H9 (cell line): ENCODE data around the gene MGMT. TPM values are rescaled to one million over a fixed set of nuclear protein-coding genes. Genes with fewer than 3 reads are reported as not detected.

Experiments
- DNase-seq: peaks from one replicate; pipeline ENCODE4 v3.0.0-alpha.2; 2017
- H2AFZ ChIP-seq: one replicate; pipeline ENCODE4 v1.6.1; 2013; ENCODE audit warnings: mild to moderate bottlenecking, low read length, control low read depth, moderate library complexity
- H2AK5ac ChIP-seq: 2 replicates; pipeline ENCODE4 v1.6.1; 2013; ENCODE audit warnings: low read length, control low read depth, mixed read lengths; ENCODE audit not compliant: insufficient read length
- H2BK120ac ChIP-seq: one replicate; pipeline ENCODE4 v1.6.1; 2013; ENCODE audit warnings: low read depth, mild to moderate bottlenecking, low read length, control low read depth, inconsistent platforms; ENCODE audit not compliant: poor library complexity, severe bottlenecking
- H2BK12ac ChIP-seq: 2 replicates; pipeline ENCODE4 v1.6.1; 2013; ENCODE audit warnings: low read length, control low read depth, mixed read lengths, low read depth; ENCODE audit not compliant: insufficient read length
- H2BK15ac ChIP-seq: 2 replicates; pipeline ENCODE4 v1.6.1; 2013; ENCODE audit warnings: low read depth, low read length, control low read depth
- H2BK20ac ChIP-seq: one replicate; pipeline ENCODE4 v1.6.1; 2013; ENCODE audit warnings: low read depth, mild to moderate bottlenecking, low read length, control low read depth, inconsistent platforms; ENCODE audit not compliant: poor library complexity, severe bottlenecking
- H2BK5ac ChIP-seq: 2 replicates; pipeline ENCODE4 v1.6.1; 2013; ENCODE audit warnings: low read length, control low read depth, mixed read lengths; ENCODE audit not compliant: insufficient read length
- H3K14ac ChIP-seq: 2 replicates; pipeline ENCODE4 v1.6.1; 2013; ENCODE audit warnings: low read length, control low read depth; ENCODE audit not compliant: insufficient read depth
- H3K18ac ChIP-seq: 2 replicates; pipeline ENCODE4 v1.6.1; 2013; ENCODE audit warnings: low read depth, mild to moderate bottlenecking, mixed read lengths, low read length, control low read depth; ENCODE audit not compliant: insufficient read length
- H3K23ac ChIP-seq: 2 replicates; pipeline ENCODE4 v1.6.1; 2013; ENCODE audit warnings: low read length, control low read depth, mixed read lengths, low read depth; ENCODE audit not compliant: insufficient read length
- H3K23me2 ChIP-seq: 2 replicates; pipeline ENCODE4 v1.6.1; 2013; ENCODE audit warnings: low read depth, mild to moderate bottlenecking, mixed read lengths, low read length, control low read depth; ENCODE audit not compliant: insufficient read length, poor library complexity, severe bottlenecking
- H3K27ac ChIP-seq: 2 replicates; pipeline ENCODE4 v1.5.1; 2013; ENCODE audit warnings: low read length, control low read depth, mixed read lengths, low read depth; ENCODE audit not compliant: insufficient read length
- H3K27me3 ChIP-seq: 2 replicates; pipeline ENCODE4 v1.6.1; 2013; ENCODE audit warnings: low read length, control low read depth, inconsistent platforms; ENCODE audit not compliant: insufficient read depth
- H3K4ac ChIP-seq: 2 replicates; pipeline ENCODE4 v1.6.1; 2013; ENCODE audit warnings: low read depth, mild to moderate bottlenecking, control low read depth, inconsistent platforms, low read length, moderate library complexity
- H3K4me1 ChIP-seq: 2 replicates; pipeline ENCODE4 v1.6.1; 2013; ENCODE audit warnings: low read length, control low read depth, inconsistent platforms; ENCODE audit not compliant: insufficient read depth
- H3K4me2 ChIP-seq: 2 replicates; pipeline ENCODE4 v1.6.1; 2013; ENCODE audit warnings: low read length, control low read depth, mixed read lengths; ENCODE audit not compliant: insufficient read length, insufficient read depth
- H3K56ac ChIP-seq: 2 replicates; pipeline ENCODE4 v1.6.1; 2013; ENCODE audit warnings: low read depth, mild to moderate bottlenecking, mixed read lengths, low read length, control low read depth; ENCODE audit not compliant: insufficient read length
- H3K79me1 ChIP-seq: 2 replicates; pipeline ENCODE4 v1.6.1; 2013; ENCODE audit warnings: low read depth, mild to moderate bottlenecking, moderate library complexity, low read length, control low read depth, inconsistent platforms; ENCODE audit not compliant: insufficient read depth, poor library complexity, severe bottlenecking
- H3K79me2 ChIP-seq: 2 replicates; pipeline ENCODE4 v1.6.1; 2013; ENCODE audit warnings: low read length, control low read depth, inconsistent platforms; ENCODE audit not compliant: insufficient read depth
- H3K9ac ChIP-seq: 2 replicates; pipeline ENCODE4 v1.6.1; 2013; ENCODE audit warnings: low read length, control low read depth, mixed read lengths; ENCODE audit not compliant: insufficient read length; ENCODE audit errors: extremely low read depth
- H3K9me3 ChIP-seq: one replicate; pipeline ENCODE4 v1.6.1; 2013; ENCODE audit warnings: low read depth, low read length, inconsistent platforms; ENCODE audit not compliant: control insufficient read depth
- H3T11ph ChIP-seq: one replicate; pipeline ENCODE4 v1.6.1; 2013; ENCODE audit warnings: mild to moderate bottlenecking, low read length, control low read depth, inconsistent platforms
- H4K20me1 ChIP-seq: one replicate; pipeline ENCODE4 v1.6.1; 2013; ENCODE audit not compliant: control insufficient read depth, insufficient read length, insufficient read depth
- H4K5ac ChIP-seq: 2 replicates; pipeline ENCODE4 v1.6.1; 2013; ENCODE audit warnings: low read depth, mild to moderate bottlenecking, mixed read lengths, low read length, control low read depth; ENCODE audit not compliant: insufficient read length
- H4K8ac ChIP-seq: replicated peaks from 2 replicates; pipeline ENCODE4 v1.6.1; 2013; ENCODE audit warnings: low read length, control low read depth, mixed read lengths, low read depth; ENCODE audit not compliant: insufficient read length
- H4K91ac ChIP-seq: 2 replicates; pipeline ENCODE4 v1.6.1; 2013; ENCODE audit warnings: low read depth, mild to moderate bottlenecking, moderate library complexity, mixed read lengths, low read length, control low read depth; ENCODE audit not compliant: insufficient read length
- H3K27ac Mint-ChIP-seq, 3 experiments: 2 replicates in 2 of 3; 3 replicates in 1 of 3; pipeline ENCODE4 v1.8.0; 2020 to 2021; ENCODE audit warnings: mixed read lengths in 3 of 3, mild to moderate bottlenecking in 1 of 3, moderate library complexity in 1 of 3
- H3K27me3 Mint-ChIP-seq: 2 replicates; pipeline ENCODE4 v1.8.0; 2021; ENCODE audit warnings: low read depth, mild to moderate bottlenecking, moderate library complexity, mixed read lengths
- H3K36me3 Mint-ChIP-seq, 3 experiments: 2 replicates in 2 of 3; 3 replicates in 1 of 3; pipeline ENCODE4 v1.8.0; 2020 to 2021; ENCODE audit warnings: low read depth in 3 of 3, mixed read lengths in 3 of 3; ENCODE audit not compliant: insufficient read depth in 1 of 3
- H3K4me1 Mint-ChIP-seq, 2 experiments: 2 replicates each; pipeline ENCODE4 v1.8.0; 2020; ENCODE audit warnings: mixed read lengths in 2 of 2
- H3K4me3 Mint-ChIP-seq, 2 experiments: 2 replicates in 1 of 2; 3 replicates in 1 of 2; pipeline ENCODE4 v1.8.0; 2020 to 2021; ENCODE audit warnings: mild to moderate bottlenecking in 2 of 2, mixed read lengths in 2 of 2, moderate library complexity in 1 of 2
- H3K9me3 Mint-ChIP-seq, 2 experiments: 2 replicates in 1 of 2; 3 replicates in 1 of 2; pipeline ENCODE4 v1.8.0; 2020; ENCODE audit warnings: mild to moderate bottlenecking in 2 of 2, mixed read lengths in 2 of 2, moderate library complexity in 1 of 2
- WGBS: extraction: QIAGEN DNeasy Blood & Tissue Kit; methylation state at CpG from one replicate; pipeline ENCODE4 v1.1.7; 2013; ENCODE audit warnings: missing lambda C conversion rate, low lambda C conversion rate, mixed read lengths; ENCODE audit not compliant: insufficient read length; ENCODE audit errors: extremely low coverage; 5-methylcytosine and 5-hydroxymethylcytosine counted together
- total RNA-seq: library from RNA; stranded (reverse); gene quantifications from 2 replicates; pipeline ENCODE4 v1.2.1, GENCODE V29; 2021
- TF ChIP-seq, protein P1 (sequence below): fragments of 200-600 bp; sonication (generic); conservative IDR thresholded peaks from 3 replicates; pipeline ENCODE4 v1.8.0; 2021; ENCODE audit warnings: antibody characterized with exemption, mild to moderate bottlenecking

The MGMT gene
- total RNA-seq, 1 experiment from 2014 or later, result 18.4 TPM

GRCh38 chr10:129507216-129507889 is 40.3 kb downstream of the MGMT start:
- no peak overlapping the region; a peak in 3 of 7 replicates for H3K27ac Mint-ChIP-seq
- no peak overlapping the region for H4K5ac ChIP-seq
- H2BK5ac ChIP-seq, result no peak overlapping the region
- H3K27ac ChIP-seq, result no peak overlapping the region
- H3K56ac ChIP-seq, result no peak overlapping the region
- no peaks in the 10 kb centered on the region; a peak in 1 of 5 replicates for H3K9me3 Mint-ChIP-seq
- H3T11ph ChIP-seq, result no peak overlapping the region
- H3K79me2 ChIP-seq, result no peaks in the 10 kb centered on the region; the same call in 1 of the 2 replicates
- no peak overlapping the region for H3K14ac ChIP-seq
- H3K4me1 ChIP-seq, result no peaks in the 10 kb centered on the region
- no peaks in the 10 kb centered on the region for H3K27me3 ChIP-seq
- no peak overlapping the region for H3K9ac ChIP-seq
- no CpG with 5 or more reads among the region's 12 CpGs for WGBS
- no peak overlapping the region for H3K4ac ChIP-seq
- TF ChIP-seq, protein P1, sequence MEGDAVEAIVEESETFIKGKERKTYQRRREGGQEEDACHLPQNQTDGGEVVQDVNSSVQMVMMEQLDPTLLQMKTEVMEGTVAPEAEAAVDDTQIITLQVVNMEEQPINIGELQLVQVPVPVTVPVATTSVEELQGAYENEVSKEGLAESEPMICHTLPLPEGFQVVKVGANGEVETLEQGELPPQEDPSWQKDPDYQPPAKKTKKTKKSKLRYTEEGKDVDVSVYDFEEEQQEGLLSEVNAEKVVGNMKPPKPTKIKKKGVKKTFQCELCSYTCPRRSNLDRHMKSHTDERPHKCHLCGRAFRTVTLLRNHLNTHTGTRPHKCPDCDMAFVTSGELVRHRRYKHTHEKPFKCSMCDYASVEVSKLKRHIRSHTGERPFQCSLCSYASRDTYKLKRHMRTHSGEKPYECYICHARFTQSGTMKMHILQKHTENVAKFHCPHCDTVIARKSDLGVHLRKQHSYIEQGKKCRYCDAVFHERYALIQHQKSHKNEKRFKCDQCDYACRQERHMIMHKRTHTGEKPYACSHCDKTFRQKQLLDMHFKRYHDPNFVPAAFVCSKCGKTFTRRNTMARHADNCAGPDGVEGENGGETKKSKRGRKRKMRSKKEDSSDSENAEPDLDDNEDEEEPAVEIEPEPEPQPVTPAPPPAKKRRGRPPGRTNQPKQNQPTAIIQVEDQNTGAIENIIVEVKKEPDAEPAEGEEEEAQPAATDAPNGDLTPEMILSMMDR, result no peak
- H4K20me1 ChIP-seq, result no peaks in the 10 kb centered on the region
- H3K4me3 Mint-ChIP-seq, result no peak overlapping the region
- H3K18ac ChIP-seq, result no peak overlapping the region
- H4K8ac ChIP-seq, result no peak overlapping the region
- no peaks in the 10 kb centered on the region for H3K27me3 Mint-ChIP-seq
- no peak overlapping the region for H3K23ac ChIP-seq
- no peak overlapping the region for H2AK5ac ChIP-seq
- H2AFZ ChIP-seq, result no peak overlapping the region
- H3K23me2 ChIP-seq, result no peaks in the 10 kb centered on the region
- no peak overlapping the region for H2BK20ac ChIP-seq
- DNase-seq, result no peak
- H3K36me3 Mint-ChIP-seq, result peaks cover 0 to 2% (median 0%) of the 10 kb centered on the region in 3 experiments; a peak in 3 of 7 replicates
- H3K9me3 ChIP-seq, result no peaks in the 10 kb centered on the region
- H3K4me1 Mint-ChIP-seq, result peaks cover 0 to 2% of the 10 kb centered on the region in 2 experiments; a peak in 2 of 4 replicates
- H2BK120ac ChIP-seq, result no peak overlapping the region
- no peak overlapping the region for H2BK15ac ChIP-seq
- H3K79me1 ChIP-seq, result no peaks in the 10 kb centered on the region
- H4K91ac ChIP-seq, result no peak overlapping the region
- no peak overlapping the region for H3K4me2 ChIP-seq
- H2BK12ac ChIP-seq, result no peak overlapping the region
